GM21423 (cell line): ENCODE data around the gene TSPY1.
"Not testable (repeated sequence)": the region's sequence is repeated elsewhere in the genome, so short reads cannot be mapped to it uniquely, and the experiment has no call there.

ENCODE experiments used
- ATAC-seq: cut with Tn5 transposase; IDR thresholded peaks from one replicate; pipeline ENCODE4 v1.9.1; 2021; ENCODE audit warnings: mild to moderate bottlenecking, moderate library complexity; ENCODE audit not compliant: unreplicated experiment

TSPY1 gene, protein sequence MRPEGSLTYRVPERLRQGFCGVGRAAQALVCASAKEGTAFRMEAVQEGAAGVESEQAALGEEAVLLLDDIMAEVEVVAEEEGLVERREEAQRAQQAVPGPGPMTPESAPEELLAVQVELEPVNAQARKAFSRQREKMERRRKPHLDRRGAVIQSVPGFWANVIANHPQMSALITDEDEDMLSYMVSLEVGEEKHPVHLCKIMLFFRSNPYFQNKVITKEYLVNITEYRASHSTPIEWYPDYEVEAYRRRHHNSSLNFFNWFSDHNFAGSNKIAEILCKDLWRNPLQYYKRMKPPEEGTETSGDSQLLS

GRCh38 chrY:9466655-9467054, at the start of gene TSPY1:
Gene TSPY1, plus strand, starts transcription at chrY:9466955. Its CDS starts 46 bp downstream, at chrY:9467001.
- ATAC-seq: not testable (repeated sequence)

DNA sequence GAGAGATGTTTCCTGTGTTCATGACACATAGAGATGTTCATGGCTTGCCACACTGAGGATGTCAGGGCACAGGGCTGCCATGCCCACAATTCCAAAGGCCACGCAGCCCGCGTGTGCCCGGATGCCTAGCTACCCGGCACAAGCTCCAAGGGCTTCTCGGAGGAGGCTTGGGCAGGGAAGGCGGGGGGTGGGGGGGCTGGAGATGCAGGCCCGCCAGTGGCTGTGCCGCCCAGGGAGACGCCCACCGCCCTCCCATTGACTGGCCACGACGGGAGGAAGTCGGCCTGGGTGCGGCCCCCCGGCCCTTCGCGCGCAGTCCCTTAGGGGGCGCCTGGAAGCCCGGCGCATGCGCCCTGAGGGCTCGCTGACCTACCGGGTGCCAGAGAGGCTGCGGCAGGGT, 20.2 kb downstream of the TSPY1 start, which contains the start of gene TSPY9:
TSPY9 (plus strand) TSS at position 301 of the 400 bp plus-strand sequence; CDS start at position 347, 46 bp downstream.
- not testable (repeated sequence) for ATAC-seq

DNA sequence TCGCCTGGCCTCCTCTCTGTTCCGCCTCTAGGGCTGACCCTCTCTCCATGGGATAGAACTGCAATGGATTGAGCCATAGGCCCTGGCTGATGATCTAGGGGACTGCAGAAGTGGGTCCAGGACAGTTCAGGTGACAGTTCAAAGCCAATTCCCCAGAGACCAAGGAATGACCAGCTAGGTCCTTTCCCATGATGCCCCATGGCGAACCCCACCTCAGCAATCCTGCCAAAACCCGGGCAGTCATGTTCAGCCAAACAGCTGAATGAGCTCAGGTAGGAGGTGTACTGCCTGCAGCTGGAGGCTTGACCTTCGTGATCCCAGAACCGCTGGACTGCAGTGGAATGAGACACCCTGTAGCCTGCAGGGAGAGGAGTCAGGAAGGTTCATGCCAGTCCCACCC, 37.6 kb downstream of the TSPY1 start:
- ATAC-seq: not testable (repeated sequence)

DNA sequence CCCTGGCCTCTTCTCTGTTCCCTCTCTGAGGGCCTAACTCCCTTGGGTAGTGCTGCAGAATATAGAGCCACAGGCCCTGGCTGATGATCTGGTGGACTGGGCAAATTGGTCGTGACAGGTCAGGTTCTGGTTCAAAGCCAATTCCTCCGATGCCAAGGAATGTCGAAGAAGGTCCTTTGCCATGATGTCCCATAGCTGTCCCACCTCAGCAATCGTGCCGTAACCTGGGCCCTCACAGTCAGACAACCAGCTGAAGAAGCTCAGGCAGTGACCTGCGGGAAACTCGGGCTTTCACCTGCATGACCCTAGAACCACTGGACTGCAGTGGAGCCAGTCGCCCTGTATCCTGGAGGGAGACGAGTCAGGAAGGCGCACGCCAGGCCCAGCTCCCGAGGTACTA, 49.5 kb downstream of the TSPY1 start:
- not testable (repeated sequence) for ATAC-seq
